ENCODE results near the gene LPAR2. TPM values are rescaled to one million over a fixed set of nuclear protein-coding genes. Genes with fewer than 3 reads are reported as not detected.

LPAR2 gene
- total RNA-seq, 1 experiment from 2014 or later, result 17.4 TPM

- no peaks in the 10 kb centered on the region for H3K27me3 Mint-ChIP-seq (ENCODE audit: insufficient read depth, unreplicated experiment)
- TF ChIP-seq, protein P1, sequence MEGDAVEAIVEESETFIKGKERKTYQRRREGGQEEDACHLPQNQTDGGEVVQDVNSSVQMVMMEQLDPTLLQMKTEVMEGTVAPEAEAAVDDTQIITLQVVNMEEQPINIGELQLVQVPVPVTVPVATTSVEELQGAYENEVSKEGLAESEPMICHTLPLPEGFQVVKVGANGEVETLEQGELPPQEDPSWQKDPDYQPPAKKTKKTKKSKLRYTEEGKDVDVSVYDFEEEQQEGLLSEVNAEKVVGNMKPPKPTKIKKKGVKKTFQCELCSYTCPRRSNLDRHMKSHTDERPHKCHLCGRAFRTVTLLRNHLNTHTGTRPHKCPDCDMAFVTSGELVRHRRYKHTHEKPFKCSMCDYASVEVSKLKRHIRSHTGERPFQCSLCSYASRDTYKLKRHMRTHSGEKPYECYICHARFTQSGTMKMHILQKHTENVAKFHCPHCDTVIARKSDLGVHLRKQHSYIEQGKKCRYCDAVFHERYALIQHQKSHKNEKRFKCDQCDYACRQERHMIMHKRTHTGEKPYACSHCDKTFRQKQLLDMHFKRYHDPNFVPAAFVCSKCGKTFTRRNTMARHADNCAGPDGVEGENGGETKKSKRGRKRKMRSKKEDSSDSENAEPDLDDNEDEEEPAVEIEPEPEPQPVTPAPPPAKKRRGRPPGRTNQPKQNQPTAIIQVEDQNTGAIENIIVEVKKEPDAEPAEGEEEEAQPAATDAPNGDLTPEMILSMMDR (IDR thresholded peaks at IDR 0.05; ENCODE audit: unreplicated experiment), result peak; percentile 93
- peak within 1 kb of the TSS; percentile 78 for H3K27ac Mint-ChIP-seq (ENCODE audit: low read depth, unreplicated experiment)
- intact Hi-C loops (cut with micrococcal nuclease), result loop anchor here (1.0 to 5.0 kb wide), 3 partner anchors 53 to 111 kb away; no protein-coding TSS in a partner anchor
- H3K4me3 Mint-ChIP-seq (ENCODE audit: unreplicated experiment), result peak within 1 kb of the TSS; percentile 89
- CTCF ChIA-PET, result interaction anchor here (0.6 to 2.6 kb wide), 30 partner anchors 9 to 278 kb away, joined by 3 to 107 read pairs (median 5); partner anchors contain the start of genes NDUFA13, YJEFN3 and ZNF101
- DNase-seq (ENCODE audit: unreplicated experiment), result peak; percentile 77
- POLR2A ChIA-PET, result interaction anchor here (0.7 to 1.2 kb wide), 7 partner anchors 19 to 128 kb away, joined by 3 to 8 read pairs (median 4); partner anchors contain the start of genes TSSK6 and YJEFN3
- H3K36me3 Mint-ChIP-seq (ENCODE audit: insufficient read depth, unreplicated experiment), result peaks cover 12% of the 10 kb centered on the region
- BruUV-seq (replicated peaks), result no TSS peak
- no peaks in the 10 kb centered on the region for H3K9me3 Mint-ChIP-seq (ENCODE audit: unreplicated experiment)
- H3K4me1 Mint-ChIP-seq (ENCODE audit: insufficient read depth, unreplicated experiment), result peaks cover 12% of the 10 kb centered on the region
Observed at GRCh38 chr19:19643158-19644053, 15.4 kb upstream of the LPAR2 start, which contains the start of gene GMIP. TSS of gene GMIP (minus strand) at chr19:19643657. CDS start at chr19:19643529, 128 bp downstream.

DNA sequence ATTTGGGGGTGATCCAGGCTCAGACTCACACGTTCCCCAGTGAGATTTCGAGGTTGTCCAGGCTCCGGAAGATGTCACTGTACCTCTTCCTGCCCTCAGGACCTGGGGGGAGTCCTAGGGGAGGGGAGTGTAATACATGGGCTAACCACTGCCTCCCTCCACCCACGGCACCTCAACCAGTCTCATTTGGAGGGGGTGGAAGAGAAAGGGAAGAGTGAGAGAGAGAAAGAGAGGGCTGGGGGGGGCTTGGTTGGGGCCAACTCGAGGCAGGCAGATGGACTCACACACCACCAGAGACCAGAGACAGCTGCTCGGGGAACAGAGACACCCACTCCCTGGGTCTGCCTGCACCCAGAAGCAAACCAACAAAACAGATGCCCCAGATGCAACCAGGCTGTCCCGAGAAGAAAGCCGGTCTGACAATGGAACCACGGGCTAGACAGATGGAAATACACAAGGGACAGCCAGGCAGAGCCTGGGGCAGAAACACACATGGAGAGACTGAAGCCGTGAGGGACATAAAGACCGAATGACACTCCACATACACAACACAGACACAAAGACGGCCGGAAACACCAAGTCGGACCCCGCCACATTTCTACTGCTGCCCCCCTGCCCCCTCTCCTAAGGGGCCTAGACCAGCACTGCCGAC is 14.6 kb upstream of the LPAR2 start:
- no TSS peak for BruUV-seq (replicated peaks)
- ChIA-PET CTCF (no interaction called here), POLR2A (interaction anchor here (0.7 kb wide), 1 partner anchor 14 kb away, joined by 3 read pairs; no protein-coding TSS in a partner anchor)
- Mint-ChIP-seq H3K4me1 (ENCODE audit: insufficient read depth, unreplicated experiment) (peaks cover 12% of the 10 kb centered on the region), H3K4me3 (ENCODE audit: unreplicated experiment) (peak overlapping the region; percentile 89), H3K36me3 (ENCODE audit: insufficient read depth, unreplicated experiment) (peaks cover 4% of the 10 kb centered on the region), H3K27ac (ENCODE audit: low read depth, unreplicated experiment) (no peak overlapping the region), H3K9me3 (ENCODE audit: unreplicated experiment) (no peaks in the 10 kb centered on the region), H3K27me3 (ENCODE audit: insufficient read depth, unreplicated experiment) (no peaks in the 10 kb centered on the region)
- intact Hi-C loops (cut with micrococcal nuclease), result loop anchor here (2.0 to 5.0 kb wide), 2 partner anchors 52 to 90 kb away; no protein-coding TSS in a partner anchor
- DNase-seq (ENCODE audit: unreplicated experiment), result peak; percentile 20
- TF ChIP-seq, protein P1 (IDR thresholded peaks at IDR 0.05; ENCODE audit: unreplicated experiment), result no peak

- Mint-ChIP-seq H3K9me3 (ENCODE audit: unreplicated experiment) (no peaks in the 10 kb centered on the region), H3K27me3 (ENCODE audit: insufficient read depth, unreplicated experiment) (no peaks in the 10 kb centered on the region), H3K36me3 (ENCODE audit: insufficient read depth, unreplicated experiment) (peaks cover 12% of the 10 kb centered on the region), H3K4me1 (ENCODE audit: insufficient read depth, unreplicated experiment) (peaks cover 8% of the 10 kb centered on the region), H3K4me3 (ENCODE audit: unreplicated experiment) (no peak overlapping the region), H3K27ac (ENCODE audit: low read depth, unreplicated experiment) (no peak overlapping the region)
- POLR2A ChIA-PET, result no interaction called here
- BruUV-seq (replicated peaks), result no TSS peak
- TF ChIP-seq, protein P1 (IDR thresholded peaks at IDR 0.05; ENCODE audit: unreplicated experiment), result no peak
- DNase-seq (ENCODE audit: unreplicated experiment), result no peak
- intact Hi-C loops (cut with micrococcal nuclease), result no loop called here
- CTCF ChIA-PET, result interaction anchor here (0.6 to 3.9 kb wide), 2 partner anchors 85 to 106 kb away, joined by 3 to 21 read pairs; no protein-coding TSS in a partner anchor
Observed at GRCh38 chr19:19637523-19638251, 9.7 kb upstream of the LPAR2 start.
